Activated naive CD4-positive, alpha-beta T cell treated with anti-CD3 and anti-CD28 coated beads for 36 hours (primary cell): ENCODE data around the gene MDFIC2. TPM values are rescaled to one million over a fixed set of nuclear protein-coding genes. Genes with fewer than 3 reads are reported as not detected.
"Not testable (repeated sequence)": the region's sequence is repeated elsewhere in the genome, so short reads cannot be mapped to it uniquely, and the experiment has no call there.

Source experiments
- CTCF ChIA-PET: fragments of 350-600 bp; sonication (Branson Sonifier 250); formaldehyde crosslinking; loops from one replicate; lab custom pipeline; 2021; ENCODE audit warnings: antibody characterized with exemption; lab: Charles Lee
- DNase-seq: peaks from one replicate; pipeline ENCODE4 v3.0.0-alpha.2; 2020
- H3K27ac Mint-ChIP-seq: one replicate; pipeline ENCODE4 v1.8.0; 2021; ENCODE audit warnings: mild to moderate bottlenecking, mixed read lengths
- H3K27me3 Mint-ChIP-seq: one replicate; pipeline ENCODE4 v1.8.0; 2021; ENCODE audit warnings: low read depth, mixed read lengths
- H3K36me3 Mint-ChIP-seq: one replicate; pipeline ENCODE4 v1.8.0; 2021; ENCODE audit warnings: low read depth, mixed read lengths
- H3K4me1 Mint-ChIP-seq: one replicate; pipeline ENCODE4 v1.8.0; 2021; ENCODE audit warnings: low read depth, mixed read lengths
- H3K4me3 Mint-ChIP-seq: one replicate; pipeline ENCODE4 v1.8.0; 2021; ENCODE audit warnings: mild to moderate bottlenecking, moderate library complexity, mixed read lengths
- H3K9me3 Mint-ChIP-seq: one replicate; pipeline ENCODE4 v1.8.0; 2021; ENCODE audit warnings: mixed read lengths
- intact Hi-C: fragments of 100-400 bp; cut with micrococcal nuclease; formaldehyde crosslinking; loops from one replicate; pipeline ENCODE4 v1.15.1; 2023
- total RNA-seq, 2 experiments: library from RNA; stranded (reverse); gene quantifications; one replicate each; pipeline ENCODE4 v1.2.3, GENCODE V29; 2021

The MDFIC2 gene
- total RNA-seq, 2 experiments from 2014 or later, result not detected

GRCh38 chr3:70218471-70218870, 94.0 kb downstream of the MDFIC2 start:
- intact Hi-C loops, result no loop called here
- H3K4me1 Mint-ChIP-seq, result no peaks in the 10 kb centered on the region
- H3K27me3 Mint-ChIP-seq, result peaks cover 12% of the 10 kb centered on the region
- CTCF ChIA-PET, result no interaction called here
- H3K4me3 Mint-ChIP-seq, result no peak overlapping the region
- no peaks in the 10 kb centered on the region for H3K36me3 Mint-ChIP-seq
- DNase-seq, result no peak
- no peaks in the 10 kb centered on the region for H3K9me3 Mint-ChIP-seq
- no peak overlapping the region for H3K27ac Mint-ChIP-seq

GRCh38 chr3:70211274-70211673, 101.2 kb downstream of the MDFIC2 start:
- H3K9me3 Mint-ChIP-seq, H3K4me3 Mint-ChIP-seq, CTCF ChIA-PET, DNase-seq, H3K36me3 Mint-ChIP-seq, H3K27ac Mint-ChIP-seq, H3K4me1 Mint-ChIP-seq, intact Hi-C loops: not testable (repeated sequence)
- H3K27me3 Mint-ChIP-seq, result peaks cover 16% of the 10 kb centered on the region

GRCh38 chr3:70201975-70202374, 110.5 kb downstream of the MDFIC2 start:
- intact Hi-C loops, result no loop called here
- Mint-ChIP-seq H3K9me3 (no peaks in the 10 kb centered on the region), H3K27ac (no peak overlapping the region), H3K4me3 (no peak overlapping the region), H3K27me3 (peaks cover 9% of the 10 kb centered on the region), H3K36me3 (no peaks in the 10 kb centered on the region), H3K4me1 (no peaks in the 10 kb centered on the region)
- CTCF ChIA-PET, result no interaction called here
- DNase-seq, result no peak

GRCh38 chr3:70189884-70190473, 122.5 kb downstream of the MDFIC2 start:
- H3K9me3 Mint-ChIP-seq, result no peaks in the 10 kb centered on the region

GRCh38 chr3:70186221-70186620, 126.2 kb downstream of the MDFIC2 start:
- H3K4me3 Mint-ChIP-seq, result no peak overlapping the region
- H3K4me1 Mint-ChIP-seq, result no peaks in the 10 kb centered on the region
- CTCF ChIA-PET, result no interaction called here
- H3K27ac Mint-ChIP-seq, result no peak overlapping the region
- intact Hi-C loops, result no loop called here
- H3K27me3 Mint-ChIP-seq, result peaks cover 21% of the 10 kb centered on the region
- no peaks in the 10 kb centered on the region for H3K9me3 Mint-ChIP-seq
- DNase-seq, result no peak
- H3K36me3 Mint-ChIP-seq, result no peaks in the 10 kb centered on the region

More at GRCh38 chr3:70189884-70190473, 122.5 kb downstream of the MDFIC2 start:
- no peak overlapping the region for H3K4me3 Mint-ChIP-seq
- CTCF ChIA-PET, result interaction anchor here (1.1 kb wide), 1 partner anchor 125 kb away, joined by 3 read pairs; no protein-coding TSS in a partner anchor
- intact Hi-C loops, result no loop called here
- H3K27ac Mint-ChIP-seq, result no peak overlapping the region
- H3K27me3 Mint-ChIP-seq, result peaks cover 2% of the 10 kb centered on the region
- no peaks in the 10 kb centered on the region for H3K36me3 Mint-ChIP-seq
- H3K4me1 Mint-ChIP-seq, result no peaks in the 10 kb centered on the region
- no peak for DNase-seq

- DNase-seq, result no peak
- Mint-ChIP-seq H3K27ac (no peak overlapping the region), H3K36me3 (no peaks in the 10 kb centered on the region), H3K4me3 (no peak overlapping the region), H3K9me3 (no peaks in the 10 kb centered on the region), H3K27me3 (peaks cover 21% of the 10 kb centered on the region), H3K4me1 (no peaks in the 10 kb centered on the region)
- CTCF ChIA-PET, result interaction anchor here (0.7 kb wide), 1 partner anchor 550 kb away, joined by 4 read pairs; no protein-coding TSS in a partner anchor
- intact Hi-C loops, result no loop called here
Measured at GRCh38 chr3:70185661-70186060, 126.8 kb downstream of the MDFIC2 start.

GRCh38 chr3:70183781-70184504, 128.5 kb downstream of the MDFIC2 start:
- no peaks in the 10 kb centered on the region for H3K36me3 Mint-ChIP-seq
- no peak for DNase-seq
- intact Hi-C loops, result no loop called here
- no peak overlapping the region for H3K4me3 Mint-ChIP-seq
- H3K4me1 Mint-ChIP-seq, result no peaks in the 10 kb centered on the region
- no peak overlapping the region for H3K27ac Mint-ChIP-seq
- H3K27me3 Mint-ChIP-seq, result peaks cover 25% of the 10 kb centered on the region
- H3K9me3 Mint-ChIP-seq, result no peaks in the 10 kb centered on the region
- CTCF ChIA-PET, result no interaction called here

GRCh38 chr3:70182166-70182565, 130.3 kb downstream of the MDFIC2 start:
- intact Hi-C loops, result no loop called here
- DNase-seq, result no peak
- no peaks in the 10 kb centered on the region for H3K36me3 Mint-ChIP-seq
- H3K9me3 Mint-ChIP-seq, result no peaks in the 10 kb centered on the region
- H3K4me3 Mint-ChIP-seq, result no peak overlapping the region
- H3K27me3 Mint-ChIP-seq, result peaks cover 23% of the 10 kb centered on the region
- no peaks in the 10 kb centered on the region for H3K4me1 Mint-ChIP-seq
- H3K27ac Mint-ChIP-seq, result no peak overlapping the region
- CTCF ChIA-PET, result no interaction called here

- DNase-seq, result no peak
- peaks cover 28% of the 10 kb centered on the region for H3K27me3 Mint-ChIP-seq
- H3K9me3 Mint-ChIP-seq, result no peaks in the 10 kb centered on the region
- H3K36me3 Mint-ChIP-seq, result no peaks in the 10 kb centered on the region
- no peak overlapping the region for H3K4me3 Mint-ChIP-seq
- CTCF ChIA-PET, result no interaction called here
- H3K27ac Mint-ChIP-seq, result no peak overlapping the region
- intact Hi-C loops, result no loop called here
- no peaks in the 10 kb centered on the region for H3K4me1 Mint-ChIP-seq
Measured at GRCh38 chr3:70180664-70181063, 131.8 kb downstream of the MDFIC2 start.

- H3K4me1 Mint-ChIP-seq, result no peaks in the 10 kb centered on the region
Measured at GRCh38 chr3:70179111-70179510, 133.3 kb downstream of the MDFIC2 start.

GRCh38 chr3:70177881-70178645, 134.4 kb downstream of the MDFIC2 start:
- CTCF ChIA-PET, result no interaction called here
- intact Hi-C loops, result no loop called here
- Mint-ChIP-seq H3K9me3 (no peaks in the 10 kb centered on the region), H3K27me3 (peaks cover 30% of the 10 kb centered on the region), H3K27ac (no peak overlapping the region), H3K4me1 (no peaks in the 10 kb centered on the region), H3K4me3 (no peak overlapping the region), H3K36me3 (no peaks in the 10 kb centered on the region)
- DNase-seq, result no peak

More at GRCh38 chr3:70179111-70179510, 133.3 kb downstream of the MDFIC2 start:
- H3K4me3 Mint-ChIP-seq, result no peak overlapping the region
- CTCF ChIA-PET, result no interaction called here
- intact Hi-C loops, result no loop called here
- DNase-seq, result no peak
- H3K36me3 Mint-ChIP-seq, result no peaks in the 10 kb centered on the region
- no peak overlapping the region for H3K27ac Mint-ChIP-seq
- no peaks in the 10 kb centered on the region for H3K9me3 Mint-ChIP-seq
- peaks cover 33% of the 10 kb centered on the region for H3K27me3 Mint-ChIP-seq

GRCh38 chr3:70176224-70176623, 136.2 kb downstream of the MDFIC2 start:
- no peak for DNase-seq
- CTCF ChIA-PET, result no interaction called here
- Mint-ChIP-seq H3K27ac (no peak overlapping the region), H3K4me3 (no peak overlapping the region), H3K4me1 (no peaks in the 10 kb centered on the region), H3K9me3 (no peaks in the 10 kb centered on the region), H3K36me3 (no peaks in the 10 kb centered on the region), H3K27me3 (peaks cover 16% of the 10 kb centered on the region)
- intact Hi-C loops, result no loop called here
